AG09309 (cell line): Measurements from ENCODE around the gene NSUN6.

Experiments
- DNase-seq: peaks from one replicate; pipeline ENCODE4 v3.0.0-alpha.2; 2010; ENCODE audit warnings: low read depth
- H3K4me3 ChIP-seq: 2 replicates; pipeline ENCODE4 v1.5.1; 2011; ENCODE audit warnings: mild to moderate bottlenecking, low read depth, low read length, moderate library complexity; ENCODE audit not compliant: control insufficient read depth
- TF ChIP-seq, protein P1 (sequence below): IDR thresholded peaks from 2 replicates; pipeline ENCODE4 v1.5.1; 2011; ENCODE audit warnings: mild to moderate bottlenecking, low read depth, low read length, inconsistent platforms; ENCODE audit not compliant: insufficient read depth, control insufficient read depth; ENCODE audit errors: missing control alignments

Gene NSUN6

DNA sequence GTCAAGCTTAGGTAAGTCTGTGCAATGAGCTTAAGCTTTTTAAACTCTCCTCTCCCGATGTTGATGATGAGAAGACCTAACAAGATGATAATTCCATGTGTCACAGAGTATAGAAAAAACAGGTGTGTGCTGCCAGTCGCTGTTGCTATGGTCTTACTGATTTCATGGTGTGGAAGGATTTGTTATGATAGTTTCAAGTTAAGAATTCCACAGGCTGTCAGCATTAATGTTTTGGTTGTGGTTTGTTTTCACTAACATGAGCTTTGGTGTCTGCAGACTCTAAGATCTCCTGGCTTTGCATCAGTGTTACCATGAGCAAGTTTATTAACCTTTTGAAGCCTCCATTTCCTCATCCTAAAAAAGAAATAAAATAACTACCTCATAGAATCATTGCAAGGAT, 123.7 kb downstream of the NSUN6 start:
- DNase-seq, result no peak
- TF ChIP-seq, protein P1, sequence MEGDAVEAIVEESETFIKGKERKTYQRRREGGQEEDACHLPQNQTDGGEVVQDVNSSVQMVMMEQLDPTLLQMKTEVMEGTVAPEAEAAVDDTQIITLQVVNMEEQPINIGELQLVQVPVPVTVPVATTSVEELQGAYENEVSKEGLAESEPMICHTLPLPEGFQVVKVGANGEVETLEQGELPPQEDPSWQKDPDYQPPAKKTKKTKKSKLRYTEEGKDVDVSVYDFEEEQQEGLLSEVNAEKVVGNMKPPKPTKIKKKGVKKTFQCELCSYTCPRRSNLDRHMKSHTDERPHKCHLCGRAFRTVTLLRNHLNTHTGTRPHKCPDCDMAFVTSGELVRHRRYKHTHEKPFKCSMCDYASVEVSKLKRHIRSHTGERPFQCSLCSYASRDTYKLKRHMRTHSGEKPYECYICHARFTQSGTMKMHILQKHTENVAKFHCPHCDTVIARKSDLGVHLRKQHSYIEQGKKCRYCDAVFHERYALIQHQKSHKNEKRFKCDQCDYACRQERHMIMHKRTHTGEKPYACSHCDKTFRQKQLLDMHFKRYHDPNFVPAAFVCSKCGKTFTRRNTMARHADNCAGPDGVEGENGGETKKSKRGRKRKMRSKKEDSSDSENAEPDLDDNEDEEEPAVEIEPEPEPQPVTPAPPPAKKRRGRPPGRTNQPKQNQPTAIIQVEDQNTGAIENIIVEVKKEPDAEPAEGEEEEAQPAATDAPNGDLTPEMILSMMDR, result no peak
- H3K4me3 ChIP-seq, result no peak overlapping the region

DNA sequence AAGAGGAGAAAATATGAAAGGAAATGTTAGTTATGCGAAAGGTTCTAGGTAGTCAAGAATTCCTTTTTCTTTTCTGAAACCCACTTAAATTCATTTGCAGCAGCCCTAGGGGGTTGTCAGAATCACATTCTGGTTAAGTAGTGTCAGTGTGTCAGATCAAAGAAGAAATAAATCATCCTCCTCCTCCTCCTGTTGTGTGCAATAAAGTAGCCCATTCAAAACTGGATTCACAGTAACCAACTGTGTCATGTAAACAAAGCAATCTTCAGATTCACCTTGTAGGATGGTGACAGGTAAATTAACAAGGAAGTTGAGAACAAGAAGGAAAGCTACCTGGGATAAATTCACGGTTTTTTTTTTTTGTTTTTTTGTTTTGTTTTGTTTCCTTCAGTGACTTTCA, 127.5 kb downstream of the NSUN6 start:
- no peak overlapping the region for H3K4me3 ChIP-seq
- no peak for DNase-seq
- TF ChIP-seq, protein P1, result no peak

DNA sequence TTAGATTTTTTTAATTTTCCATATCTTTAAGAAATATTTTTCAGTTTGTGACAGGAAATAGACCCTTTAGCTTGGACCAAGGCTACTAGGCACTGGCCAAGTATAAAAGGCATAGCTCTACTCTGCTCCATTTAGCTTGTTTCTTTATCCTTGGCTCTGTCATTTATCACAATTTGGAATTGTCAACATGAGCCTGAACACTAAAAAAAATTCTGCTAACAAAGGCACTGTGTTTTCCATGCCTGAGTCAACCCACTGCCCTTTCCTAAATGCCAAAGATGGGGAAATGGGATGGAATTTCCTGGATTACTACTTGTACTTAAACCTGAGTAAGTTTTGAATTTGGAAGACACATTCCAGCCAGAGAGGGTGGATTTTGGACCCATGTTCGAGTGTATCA, 128.4 kb downstream of the NSUN6 start:
- DNase-seq, result no peak
- TF ChIP-seq, protein P1, result no peak

DNA sequence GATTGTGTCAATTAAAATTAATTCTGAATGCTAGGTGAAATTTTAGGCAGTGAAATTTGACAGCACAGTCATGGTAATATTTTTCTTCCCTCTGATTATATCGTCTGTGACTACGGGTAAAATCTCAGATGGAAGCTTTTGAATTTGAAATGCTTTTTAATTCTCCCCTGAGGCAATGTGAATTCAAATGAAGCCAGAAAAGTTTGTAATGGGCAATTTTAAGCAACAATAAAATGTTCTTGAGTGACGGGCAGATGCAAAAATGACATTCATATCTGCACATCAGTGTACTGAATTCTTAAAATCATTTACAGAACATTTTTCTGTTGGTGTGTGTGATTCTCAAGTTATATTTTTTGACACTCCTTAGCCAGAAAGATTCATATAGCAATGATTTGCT, 134.5 kb downstream of the NSUN6 start:
- TF ChIP-seq, protein P1, result no peak
- H3K4me3 ChIP-seq, result no peak overlapping the region
- no peak for DNase-seq

More for the DNA sequence above, 128.4 kb downstream of the NSUN6 start:
- no peak overlapping the region for H3K4me3 ChIP-seq

GRCh38 chr10:18514537-18514936, 136.8 kb downstream of the NSUN6 start:
- DNase-seq, result no peak
- H3K4me3 ChIP-seq, result no peak overlapping the region
- TF ChIP-seq, protein P1, result no peak

- H3K4me3 ChIP-seq, result no peak overlapping the region
- TF ChIP-seq, protein P1, result no peak
- DNase-seq, result no peak
Measured at GRCh38 chr10:18508587-18508986, 142.8 kb downstream of the NSUN6 start.
